Brain microvascular endothelial cell (primary cell): ENCODE measurements around the gene RPS27.
"Not testable (repeated sequence)": the region's sequence is repeated elsewhere in the genome, so short reads cannot be mapped to it uniquely, and the experiment has no call there.

Experiments used
- DNase-seq: peaks from one replicate; pipeline ENCODE4 v3.0.0-alpha.2; 2020
- H3K27ac ChIP-seq: fragments of 250-450 bp; sonication (Bioruptor Pico); 2 replicates; pipeline ENCODE4 v1.5.1; 2020; ENCODE audit warnings: mild to moderate bottlenecking, moderate library complexity
- H3K27me3 ChIP-seq: fragments of 250-450 bp; sonication (Bioruptor Pico); replicated peaks from 2 replicates; pipeline ENCODE4 v1.5.1; 2020; ENCODE audit warnings: mild to moderate bottlenecking
- H3K36me3 ChIP-seq: fragments of 250-450 bp; sonication (Bioruptor Pico); replicated peaks from 2 replicates; pipeline ENCODE4 v1.5.1; 2020; ENCODE audit warnings: mild to moderate bottlenecking
- H3K4me3 ChIP-seq: 2 replicates; pipeline ENCODE4 v1.5.1; 2011; ENCODE audit warnings: low read depth, mild to moderate bottlenecking, control low read depth, low read length, moderate library complexity
- CTCF ChIP-seq: IDR thresholded peaks from 2 replicates; pipeline ENCODE4 v1.5.1; 2011; ENCODE audit warnings: low read depth, mild to moderate bottlenecking, moderate library complexity, low read length, control low read depth, inconsistent platforms; ENCODE audit errors: missing control alignments
- in situ Hi-C: cut with HindIII; loops from 2 replicates; pipeline ENCODE4 v1.10.0; 2017; ENCODE audit warnings: low sequenced_read_pairs, low pct_ligation_motif_present

RPS27 gene

GRCh38 chr1:154000420-154000819 is 9.9 kb downstream of the RPS27 start:
- no peak for DNase-seq
- no peak for TF ChIP-seq CTCF
- no peak overlapping the region for H3K27ac ChIP-seq
- in situ Hi-C loops, result no loop called here
- H3K27me3 ChIP-seq, result no peaks in the 10 kb centered on the region
- no peak overlapping the region for H3K4me3 ChIP-seq
- no peaks in the 10 kb centered on the region for H3K36me3 ChIP-seq

- H3K27ac ChIP-seq, result no peak overlapping the region
- DNase-seq, result peak; percentile 42
- no peak overlapping the region for H3K4me3 ChIP-seq
- in situ Hi-C loops, result no loop called here
- TF ChIP-seq CTCF, result no peak
- H3K36me3 ChIP-seq, result no peaks in the 10 kb centered on the region
- no peaks in the 10 kb centered on the region for H3K27me3 ChIP-seq
These were observed 15.6 kb downstream of the RPS27 start for GRCh38 chr1:154006136-154006535.

- H3K27me3 ChIP-seq, result no peaks in the 10 kb centered on the region
- H3K4me3 ChIP-seq, result no peak overlapping the region
- TF ChIP-seq CTCF, result no peak
- H3K36me3 ChIP-seq, result no peaks in the 10 kb centered on the region
- in situ Hi-C loops, result no loop called here
- H3K27ac ChIP-seq, result no peak overlapping the region
- no peak for DNase-seq
These were observed 21.6 kb downstream of the RPS27 start for GRCh38 chr1:154012129-154012528.

- in situ Hi-C loops, H3K27me3 ChIP-seq, DNase-seq, H3K36me3 ChIP-seq, H3K4me3 ChIP-seq, H3K27ac ChIP-seq: not testable (repeated sequence)
These were observed 22.0 kb downstream of the RPS27 start for GRCh38 chr1:154012543-154012942.

GRCh38 chr1:154014154-154014907 is 23.8 kb downstream of the RPS27 start:
- Histone ChIP-seq H3K36me3 (no peaks in the 10 kb centered on the region), H3K4me3 (no peak overlapping the region), H3K27ac (no peak overlapping the region), H3K27me3 (no peaks in the 10 kb centered on the region)
- in situ Hi-C loops, result no loop called here
- no peak for TF ChIP-seq CTCF
- DNase-seq, result peak; percentile 62

- no peaks in the 10 kb centered on the region for H3K27me3 ChIP-seq
- in situ Hi-C loops, result no loop called here
- H3K36me3 ChIP-seq, result no peaks in the 10 kb centered on the region
- H3K4me3 ChIP-seq, result no peak overlapping the region
- TF ChIP-seq CTCF, result no peak
- DNase-seq, result no peak
- no peak overlapping the region for H3K27ac ChIP-seq
These were observed 28.7 kb downstream of the RPS27 start for GRCh38 chr1:154019269-154019668.
